AG09319 (cell line): ENCODE results near the gene CCDC146.

ENCODE experiments used
- DNase-seq: peaks from one replicate; pipeline ENCODE4 v3.0.0-alpha.2; 2010; ENCODE audit warnings: low read depth; ENCODE audit errors: extremely low read depth
- CTCF ChIP-seq: IDR thresholded peaks from 2 replicates; pipeline ENCODE4 v1.5.1; 2011; ENCODE audit warnings: low read depth, mild to moderate bottlenecking, inconsistent platforms, low read length, moderate library complexity

CCDC146 gene

GRCh38 chr7:77270094-77270480 is 147.7 kb downstream of the CCDC146 start:
- no peak for DNase-seq
- TF ChIP-seq CTCF = no peak

DNA sequence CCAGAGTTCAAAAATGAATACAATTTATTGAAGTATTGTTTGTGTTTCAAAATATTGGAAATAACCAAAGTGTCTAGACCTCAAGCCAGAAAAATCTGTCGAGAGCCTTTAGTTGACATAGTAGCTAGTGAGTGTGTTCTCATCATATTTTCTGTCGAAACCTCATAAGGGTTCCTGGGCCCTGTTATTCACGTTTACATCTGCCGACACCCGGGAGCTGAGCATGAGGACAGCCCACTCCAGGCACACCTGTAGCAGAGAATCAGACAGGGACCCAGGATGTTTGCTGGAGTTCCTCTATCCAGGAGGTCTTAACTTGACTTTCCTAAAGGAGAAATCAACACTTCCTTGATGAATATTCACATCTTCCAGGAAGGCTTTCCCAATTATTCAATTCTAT is 149.4 kb downstream of the CCDC146 start:
- DNase-seq = no peak
- TF ChIP-seq CTCF = no peak

- peak; percentile 30 for DNase-seq
Measured at GRCh38 chr7:77275663-77276062, 153.2 kb downstream of the CCDC146 start.

- no peak for DNase-seq
- no peak for TF ChIP-seq CTCF
Measured at GRCh38 chr7:77276120-77276519, 153.7 kb downstream of the CCDC146 start.

- no peak for TF ChIP-seq CTCF
- DNase-seq = no peak
Measured at GRCh38 chr7:77281780-77282478, 159.5 kb downstream of the CCDC146 start.

GRCh38 chr7:77282897-77283296 is 160.5 kb downstream of the CCDC146 start:
- DNase-seq = no peak
- TF ChIP-seq CTCF = no peak

GRCh38 chr7:77284005-77284404 is 161.6 kb downstream of the CCDC146 start:
- DNase-seq = no peak

More at GRCh38 chr7:77284005-77284404, 161.6 kb downstream of the CCDC146 start:
- TF ChIP-seq CTCF = no peak
